H1 (cell line): ENCODE measurements around the gene ADGRE2. TPM values are rescaled to one million over a fixed set of nuclear protein-coding genes. Genes with fewer than 3 reads are reported as not detected.

Experiments
- CREB1 ChIP-seq: IDR thresholded peaks from 2 replicates; pipeline ENCODE4 v1.6.1; 2012; ENCODE audit warnings: inconsistent platforms
- EZH2 ChIP-seq: fragments of 200-600 bp; sonication (generic); IDR thresholded peaks from 2 replicates; pipeline ENCODE4 v1.7.1; 2012; ENCODE audit warnings: low read depth, mild to moderate bottlenecking, moderate library complexity, low read length, inconsistent platforms; ENCODE audit not compliant: severe bottlenecking
- PHF8 ChIP-seq: fragments of 200-600 bp; sonication (generic); conservative IDR thresholded peaks from 2 replicates; pipeline ENCODE4 v1.7.1; 2012; ENCODE audit warnings: low read depth, mild to moderate bottlenecking, inconsistent platforms, low read length, moderate library complexity
- SAP30 ChIP-seq: fragments of 300-600 bp; sonication (generic); IDR thresholded peaks from 2 replicates; pipeline ENCODE4 v1.7.1; 2012; ENCODE audit warnings: low read length, moderate library complexity, mild to moderate bottlenecking, inconsistent platforms; ENCODE audit not compliant: insufficient read depth, insufficient replicate concordance
- SUZ12 ChIP-seq: fragments of 200-600 bp; sonication (generic); IDR thresholded peaks from 2 replicates; pipeline ENCODE4 v1.6.1; 2012; ENCODE audit warnings: mild to moderate bottlenecking, inconsistent platforms, low read length, moderate library complexity, mixed read lengths
- YY1 ChIP-seq: IDR thresholded peaks from 2 replicates; pipeline ENCODE4 v1.6.1; 2011; ENCODE audit warnings: low read depth, mild to moderate bottlenecking, low read length
- polyA plus RNA-seq, 7 experiments: library from polyadenylated mRNA; depleted of rRNA in 3 of 7; stranded (reverse) in 5 of 7; unstranded in 2 of 7; fragments of >200 nt in 5 of 7; fragments of 200-250 nt in 2 of 7; gene quantifications; 1 replicate in 5 of 7; 2 replicates in 1 of 7; 4 replicates in 1 of 7; pipeline versions ENCODE4 v1.2.1 to v1.2.3, GENCODE V29; 2011 to 2013; ENCODE audit warnings: missing spikeins in 2 of 7, mixed read lengths in 2 of 7
- total RNA-seq: library from RNA; stranded (reverse); fragmentation: NEBNext Ultra II Directional; extraction: Animal tissue kit (Norgen Biotek cat#: 25700); gene quantifications from 2 replicates; pipeline ENCODE4 v1.2.1, GENCODE V29; 2021

The ADGRE2 gene
- total and polyA plus RNA-seq, 2 of the 8 experiments (the other 6 are each of a cell fraction or from before 2014, with no cell fraction given) = 2.0 to 4.5 TPM

DNA sequence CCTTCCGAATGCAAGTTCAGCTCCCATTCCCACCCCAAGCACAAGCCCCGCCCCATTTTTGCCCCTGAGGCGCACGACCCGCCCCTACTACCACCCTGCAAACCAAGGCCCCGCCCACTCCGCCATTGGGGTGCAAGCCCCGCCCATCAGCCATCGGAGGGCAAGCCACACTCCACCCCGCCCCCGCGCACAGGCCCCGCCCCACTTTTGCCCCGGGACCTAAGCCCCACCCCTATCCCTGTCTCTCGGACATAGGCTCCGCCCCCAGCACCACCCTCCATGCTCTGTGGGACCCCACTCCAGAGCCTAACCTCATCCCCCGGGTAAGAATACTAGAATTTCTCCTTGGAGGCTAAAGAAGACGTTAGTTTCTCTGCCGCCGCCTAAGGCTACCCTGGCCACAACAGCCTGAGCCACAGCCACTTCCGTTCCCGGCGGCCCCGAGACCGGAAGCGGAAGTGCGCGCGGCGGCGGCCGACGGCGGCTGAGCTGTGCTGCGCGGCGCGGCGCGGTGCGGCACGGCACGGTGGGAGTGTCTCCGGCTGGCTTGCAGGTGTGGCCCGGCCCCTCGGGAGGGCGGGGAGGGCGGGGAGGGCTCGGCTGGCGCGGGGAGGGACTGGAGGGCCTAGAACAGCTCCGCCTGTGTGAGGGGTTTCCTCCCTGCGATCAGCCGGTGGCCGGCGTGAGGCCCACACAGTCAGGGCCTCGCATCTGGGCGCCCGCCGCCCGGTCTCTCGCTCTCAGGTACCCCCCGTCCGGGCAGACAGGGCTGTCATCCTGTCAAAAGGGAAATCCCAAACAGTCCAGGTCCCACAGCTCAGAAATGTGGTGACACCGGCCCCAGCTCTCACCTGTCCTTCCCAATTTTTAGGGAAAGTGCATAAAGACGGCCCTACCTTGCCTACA is 88.5 kb downstream of the ADGRE2 start, which contains the start of gene ZNF333 (continued):
- peak; percentile 87 for TF ChIP-seq PHF8
- no peak for TF ChIP-seq EZH2
- TF ChIP-seq SAP30 = peak; percentile 93
- peak; percentile 17; the same call in 1 of the 2 replicates for TF ChIP-seq YY1
- no peak for TF ChIP-seq SUZ12
- TF ChIP-seq CREB1 = peak; percentile 38; the same call in 1 of the 2 replicates
